Karpas-422 (cell line): ENCODE data around the gene TAGLN2. TPM values are rescaled to one million over a fixed set of nuclear protein-coding genes. Genes with fewer than 3 reads are reported as not detected.
A peak's percentile ranks its signal among the peaks of the same experiment; 100 is the strongest.

Experiments used
- DNase-seq: peaks from one replicate; pipeline ENCODE4 v3.0.0-alpha.2; 2015
- H2AFZ ChIP-seq: fragments of 200-600 bp; sonication (generic); 2 replicates; pipeline ENCODE4 v1.6.1; 2014; ENCODE audit warnings: antibody characterized with exemption, low read length, mixed read lengths
- H3K27ac ChIP-seq: fragments of 200-600 bp; sonication (generic); 2 replicates; pipeline ENCODE4 v1.5.1; 2014; ENCODE audit warnings: mild to moderate bottlenecking, low read length, moderate library complexity
- H3K27me3 ChIP-seq: fragments of 200-600 bp; sonication (generic); 2 replicates; pipeline ENCODE4 v1.6.1; 2014; ENCODE audit warnings: low read length, mixed read lengths
- H3K36me3 ChIP-seq: fragments of 200-600 bp; sonication (generic); 2 replicates; pipeline ENCODE4 v1.6.1; 2014; ENCODE audit warnings: low read length, mixed read lengths; ENCODE audit not compliant: insufficient read depth
- H3K4me1 ChIP-seq: fragments of 200-600 bp; sonication (generic); 2 replicates; pipeline ENCODE4 v1.6.1; 2014; ENCODE audit warnings: mild to moderate bottlenecking, low read length, mixed read lengths
- H3K4me2 ChIP-seq: fragments of 200-600 bp; sonication (generic); 2 replicates; pipeline ENCODE4 v1.6.1; 2014; ENCODE audit warnings: low read length, low read depth, mild to moderate bottlenecking; ENCODE audit not compliant: poor library complexity, severe bottlenecking
- H3K4me3 ChIP-seq: fragments of 200-600 bp; sonication (generic); 2 replicates; pipeline ENCODE4 v1.5.1; 2014; ENCODE audit warnings: mild to moderate bottlenecking, antibody characterized with exemption, low read length, mixed read lengths
- H3K79me2 ChIP-seq: fragments of 200-600 bp; sonication (generic); 2 replicates; pipeline ENCODE4 v1.6.1; 2014; ENCODE audit warnings: mild to moderate bottlenecking, low read length, mixed read lengths
- H3K9ac ChIP-seq: fragments of 200-600 bp; sonication (generic); 2 replicates; pipeline ENCODE4 v1.6.0; 2014; ENCODE audit warnings: low read length
- H3K9me2 ChIP-seq: fragments of 200-600 bp; sonication (generic), shearing (Covaris generic); replicated peaks from 2 replicates; pipeline ENCODE4 v1.6.0; 2014; ENCODE audit warnings: mild to moderate bottlenecking, low read length, moderate library complexity; ENCODE audit not compliant: insufficient read depth
- H3K9me3 ChIP-seq: fragments of 300-700, 200-600 bp; sonication (generic); 2 replicates; pipeline ENCODE4 v1.6.1; 2014; ENCODE audit warnings: low read length, mixed read lengths
- H4K20me1 ChIP-seq: fragments of 200-600 bp; sonication (generic); 2 replicates; pipeline ENCODE4 v1.6.1; 2014; ENCODE audit warnings: mild to moderate bottlenecking, antibody characterized with exemption, low read length, low read depth; ENCODE audit not compliant: insufficient read depth
- total RNA-seq: library from RNA; depleted of rRNA; stranded (reverse); fragments of >200 nt; shearing (Covaris generic); gene quantifications from 2 replicates; pipeline ENCODE4 v1.2.3, GENCODE V29; 2014; ENCODE audit warnings: low replicate concordance

Gene TAGLN2
- total RNA-seq, 1 experiment from 2014 or later: 141 TPM

DNA sequence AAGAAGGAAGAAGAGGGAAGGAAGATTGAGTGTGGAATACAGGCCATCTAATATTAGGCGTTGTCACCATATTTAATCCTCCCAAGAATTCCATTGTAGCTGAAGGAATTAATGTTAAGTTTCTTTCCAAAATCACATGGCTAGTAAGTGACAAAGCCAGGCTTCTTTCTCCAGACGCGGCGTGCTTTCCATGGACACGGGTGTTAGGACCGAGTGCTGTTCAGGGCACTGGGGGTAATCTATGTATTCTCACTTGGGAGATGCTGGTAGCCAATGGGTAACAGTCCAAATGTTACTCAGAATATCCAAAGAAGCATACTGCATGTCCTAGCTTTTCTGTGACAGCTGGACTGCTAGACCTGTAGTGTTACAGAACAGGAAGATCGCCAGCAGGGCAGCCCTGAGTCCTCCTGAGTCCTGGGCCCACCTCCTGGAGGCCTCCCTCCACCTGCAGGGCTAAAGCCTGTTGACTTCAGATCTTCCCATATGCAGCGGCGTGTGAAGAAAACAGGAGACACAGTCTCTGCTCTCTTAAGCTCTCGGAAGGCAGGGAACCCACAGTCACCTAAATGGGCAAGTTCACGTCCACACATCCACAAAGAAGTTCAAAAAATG lies 14.8 kb upstream of the TAGLN2 start:
- Histone ChIP-seq H3K4me2 (no peak overlapping the region), H3K9me2 (no peaks in the 10 kb centered on the region), H3K9ac (no peak overlapping the region), H3K4me3 (no peak overlapping the region), H2AFZ (no peak overlapping the region), H3K4me1 (no peaks in the 10 kb centered on the region), H3K36me3 (no peaks in the 10 kb centered on the region), H3K79me2 (no peaks in the 10 kb centered on the region), H4K20me1 (0 out of 2 replicates have a peak, but pooled peaks cover 5% of the 10 kb centered on the region), H3K27me3 (no peaks in the 10 kb centered on the region), H3K27ac (no peak overlapping the region), H3K9me3 (no peaks in the 10 kb centered on the region)
- DNase-seq: no peak

GRCh38 chr1:159939678-159940002 lies 14.3 kb upstream of the TAGLN2 start:
- H4K20me1 ChIP-seq: 0 out of 2 replicates have a peak, but pooled peaks cover 5% of the 10 kb centered on the region
- no peak overlapping the region for H2AFZ ChIP-seq
- H3K9ac ChIP-seq: no peak overlapping the region
- H3K36me3 ChIP-seq: no peaks in the 10 kb centered on the region
- H3K27me3 ChIP-seq: no peaks in the 10 kb centered on the region
- H3K9me3 ChIP-seq: no peaks in the 10 kb centered on the region
- DNase-seq: no peak
- no peaks in the 10 kb centered on the region for H3K4me1 ChIP-seq
- H3K4me3 ChIP-seq: no peak overlapping the region
- no peak overlapping the region for H3K27ac ChIP-seq
- H3K9me2 ChIP-seq: no peaks in the 10 kb centered on the region
- H3K79me2 ChIP-seq: no peaks in the 10 kb centered on the region
- no peak overlapping the region for H3K4me2 ChIP-seq

DNA sequence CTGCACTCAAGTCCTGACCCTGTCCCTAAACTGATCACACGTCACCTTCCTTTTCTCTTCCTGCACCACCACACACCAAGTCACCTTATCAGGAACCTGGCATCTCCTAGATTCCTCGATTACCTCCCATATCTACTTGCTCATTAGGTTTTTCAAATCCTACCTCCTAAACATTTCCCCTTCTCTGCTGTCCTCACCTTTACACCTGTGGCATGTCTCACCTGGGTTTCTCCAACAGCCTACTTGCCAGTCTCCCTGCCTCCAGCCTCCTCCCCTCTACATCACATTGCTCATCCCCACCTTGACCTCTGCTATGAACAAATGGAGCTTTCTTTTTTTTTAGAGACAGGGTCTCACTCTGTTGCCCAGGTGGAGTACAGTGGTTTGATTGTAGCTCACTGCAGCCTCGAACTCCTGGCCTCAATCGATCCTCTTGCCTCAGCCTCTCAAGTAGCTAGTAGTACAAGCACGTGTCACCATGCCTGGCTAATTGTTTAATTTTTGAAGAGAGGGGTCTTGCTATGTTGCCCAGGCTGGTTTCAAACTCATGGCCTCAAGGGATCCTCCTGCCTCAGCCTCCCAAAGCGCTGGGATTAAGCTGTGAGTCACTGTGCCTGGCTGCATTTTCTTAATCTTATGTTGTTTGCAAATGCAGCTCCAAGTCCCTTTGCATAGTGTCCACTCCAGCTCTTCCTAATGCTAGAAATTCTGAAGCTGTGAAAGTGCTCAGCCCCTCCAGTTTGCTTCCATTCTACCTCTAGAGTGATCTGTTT lies 13.8 kb upstream of the TAGLN2 start:
- no peaks in the 10 kb centered on the region for H3K79me2 ChIP-seq

DNA sequence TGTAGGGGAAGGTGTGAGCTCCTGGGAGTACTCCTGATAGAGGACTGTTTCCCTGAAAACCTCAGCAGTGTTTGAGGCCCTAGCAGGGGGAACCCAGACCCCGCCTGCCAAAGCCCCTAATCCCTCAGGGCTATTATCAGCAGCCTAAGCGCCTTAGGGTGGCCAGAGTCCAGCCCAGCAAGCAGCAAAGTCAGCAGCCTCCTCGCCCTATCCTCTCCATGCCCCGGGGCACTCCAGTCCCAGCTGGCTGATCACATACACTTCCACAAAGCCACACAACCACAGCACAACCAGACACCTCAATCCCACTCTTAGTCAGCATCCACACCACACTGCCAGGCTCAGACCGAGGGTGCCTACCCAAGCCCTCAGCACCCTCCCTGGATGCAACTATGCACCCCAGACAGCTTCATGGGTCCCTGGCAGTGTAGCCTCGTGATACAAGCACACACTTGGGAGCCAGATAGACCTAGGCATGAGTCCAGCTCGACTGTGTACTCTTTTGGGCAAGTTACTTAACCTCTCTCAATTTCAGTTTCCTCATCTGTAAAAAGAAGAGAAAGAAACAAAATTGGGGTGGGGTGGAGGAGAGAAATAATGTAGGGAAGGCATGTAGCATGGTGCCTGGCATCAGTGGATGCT lies 13.0 kb upstream of the TAGLN2 start:
- no peak overlapping the region for H3K4me2 ChIP-seq
- no peaks in the 10 kb centered on the region for H3K27me3 ChIP-seq
- no peak overlapping the region for H3K9ac ChIP-seq
- H3K27ac ChIP-seq: no peak overlapping the region
- H2AFZ ChIP-seq: no peak overlapping the region
- H3K4me3 ChIP-seq: no peak overlapping the region
- H3K36me3 ChIP-seq: no peaks in the 10 kb centered on the region
- no peaks in the 10 kb centered on the region for H3K4me1 ChIP-seq
- DNase-seq: no peak
- H3K9me2 ChIP-seq: no peaks in the 10 kb centered on the region
- H3K79me2 ChIP-seq: no peaks in the 10 kb centered on the region
- 0 out of 2 replicates have a peak, but pooled peaks cover 5% of the 10 kb centered on the region for H4K20me1 ChIP-seq
- no peaks in the 10 kb centered on the region for H3K9me3 ChIP-seq

More for the DNA sequence above, 13.8 kb upstream of the TAGLN2 start:
- Histone ChIP-seq H3K9ac (no peak overlapping the region), H3K27me3 (no peaks in the 10 kb centered on the region), H3K4me2 (no peak overlapping the region), H3K9me3 (no peaks in the 10 kb centered on the region), H3K4me3 (no peak overlapping the region), H3K4me1 (no peaks in the 10 kb centered on the region), H3K27ac (no peak overlapping the region), H2AFZ (no peak overlapping the region), H3K36me3 (no peaks in the 10 kb centered on the region), H3K9me2 (no peaks in the 10 kb centered on the region), H4K20me1 (0 out of 2 replicates have a peak, but pooled peaks cover 5% of the 10 kb centered on the region)
- DNase-seq: no peak

DNA sequence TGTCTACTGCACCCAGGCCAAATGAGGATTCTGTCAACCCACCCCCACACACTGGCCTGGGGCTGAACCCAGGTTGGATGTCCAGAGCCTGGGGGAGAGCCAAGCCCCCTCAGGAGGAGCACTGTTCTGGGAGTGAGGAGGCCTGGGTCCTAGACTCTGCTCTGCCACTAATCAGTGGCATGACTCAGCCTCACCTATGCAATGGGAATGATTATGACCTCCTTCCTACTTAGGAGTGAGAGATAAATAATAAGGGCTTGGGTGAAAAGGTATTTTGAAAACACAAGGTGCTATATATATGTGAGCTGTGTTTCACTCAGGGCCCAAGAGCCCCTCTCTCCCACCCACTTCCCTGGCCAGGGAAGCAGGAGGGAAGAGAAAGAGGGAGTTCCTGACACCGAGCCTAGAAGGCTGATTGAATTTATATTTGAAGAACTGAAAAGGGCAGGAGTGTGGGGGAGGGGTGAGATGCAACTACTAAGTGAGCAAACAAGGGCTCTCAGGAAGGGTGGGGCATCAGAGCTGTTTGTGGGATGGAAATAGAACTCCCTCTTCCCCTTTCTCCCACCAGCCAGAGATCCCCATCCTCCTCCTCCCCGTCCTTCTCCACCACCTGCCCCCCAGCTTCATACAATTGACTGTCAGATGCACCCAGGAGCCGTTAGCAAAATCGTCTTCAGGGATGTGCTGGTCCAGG lies 11.9 kb upstream of the TAGLN2 start:
- no peak overlapping the region for H3K9ac ChIP-seq
- no peak for DNase-seq
- no peak overlapping the region for H2AFZ ChIP-seq
- no peaks in the 10 kb centered on the region for H3K36me3 ChIP-seq
- 0 out of 2 replicates have a peak, but pooled peaks cover 5% of the 10 kb centered on the region for H4K20me1 ChIP-seq
- H3K4me3 ChIP-seq: no peak overlapping the region
- no peak overlapping the region for H3K27ac ChIP-seq
- H3K79me2 ChIP-seq: no peaks in the 10 kb centered on the region
- no peak overlapping the region for H3K4me2 ChIP-seq
- no peaks in the 10 kb centered on the region for H3K9me3 ChIP-seq
- no peaks in the 10 kb centered on the region for H3K4me1 ChIP-seq
- H3K27me3 ChIP-seq: no peaks in the 10 kb centered on the region
- H3K9me2 ChIP-seq: no peaks in the 10 kb centered on the region

GRCh38 chr1:159936273-159936904 lies 11.1 kb upstream of the TAGLN2 start:
- DNase-seq: peak; percentile 83
- H3K4me2 ChIP-seq: no peak overlapping the region
- no peak overlapping the region for H3K27ac ChIP-seq
- H2AFZ ChIP-seq: no peak overlapping the region
- no peaks in the 10 kb centered on the region for H3K27me3 ChIP-seq
- H3K9me2 ChIP-seq: no peaks in the 10 kb centered on the region
- H3K36me3 ChIP-seq: no peaks in the 10 kb centered on the region
- no peaks in the 10 kb centered on the region for H3K79me2 ChIP-seq
- no peak overlapping the region for H3K9ac ChIP-seq
- 0 out of 2 replicates have a peak, but pooled peaks cover 5% of the 10 kb centered on the region for H4K20me1 ChIP-seq
- H3K4me3 ChIP-seq: no peak overlapping the region
- H3K9me3 ChIP-seq: no peaks in the 10 kb centered on the region
- H3K4me1 ChIP-seq: no peaks in the 10 kb centered on the region

DNA sequence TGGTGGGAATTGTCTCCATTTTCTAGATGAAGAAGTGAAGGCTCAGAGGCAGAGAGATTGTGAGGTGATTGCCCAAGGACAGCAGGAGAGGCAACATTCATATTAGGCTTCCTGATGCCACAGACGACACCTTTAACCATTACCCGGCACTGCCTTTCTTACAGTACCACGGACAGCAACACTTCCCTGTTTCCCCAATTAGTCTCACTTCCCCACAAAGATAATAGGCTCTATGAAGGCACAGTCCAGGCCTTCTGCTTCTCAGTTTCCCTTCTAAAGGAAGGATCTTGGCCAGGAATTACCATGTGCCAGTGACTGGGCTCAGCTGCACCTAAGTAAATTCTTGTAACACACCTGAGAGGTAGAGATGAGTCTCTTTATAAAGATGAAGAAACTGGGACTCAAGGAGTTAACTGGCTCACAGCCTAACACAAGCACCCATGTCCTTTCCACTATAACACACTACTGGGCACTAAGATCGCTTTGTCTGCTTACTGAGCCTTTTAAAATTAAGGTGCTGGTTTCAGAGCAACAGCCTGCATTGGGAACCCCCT lies 10.5 kb upstream of the TAGLN2 start:
- Histone ChIP-seq H3K9me2 (no peaks in the 10 kb centered on the region), H3K27me3 (no peaks in the 10 kb centered on the region), H4K20me1 (0 out of 2 replicates have a peak, but pooled peaks cover 5% of the 10 kb centered on the region), H3K9me3 (no peaks in the 10 kb centered on the region), H3K36me3 (no peaks in the 10 kb centered on the region), H3K4me3 (no peak overlapping the region), H3K9ac (no peak overlapping the region), H3K79me2 (no peaks in the 10 kb centered on the region), H3K4me2 (no peak overlapping the region), H3K27ac (no peak overlapping the region), H3K4me1 (no peaks in the 10 kb centered on the region), H2AFZ (no peak overlapping the region)
- DNase-seq: peak; percentile 61
